ENCODE results near the gene FOXN3.

GRCh38 chr14:89374908-89375307 is 42.1 kb downstream of the FOXN3 start:
- TF ChIP-seq POLR2A (IDR thresholded peaks at IDR 0.05; ENCODE audit: low read depth, low read length) (no peak), TCF12 (IDR thresholded peaks at IDR 0.05; ENCODE audit: low read depth, low read length) (no peak), KDM1A (IDR thresholded peaks at IDR 0.05; ENCODE audit: borderline replicate concordance) (no peak), IRF4 (IDR thresholded peaks at IDR 0.05; ENCODE audit: low read depth, low read length) (no peak), ATF7 (IDR thresholded peaks at IDR 0.05; ENCODE audit: low read depth) (no peak)
